ENCODE data around the gene CASK.

The CASK gene

DNA sequence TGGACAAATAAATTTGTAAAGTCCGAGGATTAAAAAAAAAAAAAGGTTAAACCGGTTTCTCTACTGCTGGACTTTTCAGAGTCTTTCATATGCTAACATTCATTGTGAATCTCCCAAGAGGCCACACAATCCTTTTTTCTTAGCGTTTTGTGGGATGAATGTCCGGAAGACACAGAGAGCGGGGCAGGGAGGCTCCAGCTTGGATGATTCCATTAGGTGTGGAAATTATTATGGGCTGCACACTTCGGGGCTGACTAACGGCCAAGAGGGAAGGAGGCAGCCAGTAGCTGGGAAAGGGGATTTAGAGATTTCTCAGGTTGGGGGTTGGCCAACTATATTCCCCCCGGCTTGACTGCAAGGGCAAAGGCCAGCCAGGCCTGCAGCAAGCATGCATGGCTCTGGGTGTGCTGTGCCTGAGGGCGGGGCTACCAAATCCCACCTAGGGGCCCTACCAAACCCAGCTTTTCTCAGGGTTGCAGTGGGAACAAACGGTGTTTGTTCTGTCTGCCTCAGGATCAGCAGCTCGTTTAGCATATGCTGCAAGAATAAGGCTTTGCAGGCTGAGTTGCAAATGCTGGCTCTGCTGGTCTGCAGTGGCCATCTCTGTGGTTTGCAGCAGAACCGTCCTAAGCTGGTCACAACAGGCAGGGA is 447.6 kb downstream of the CASK start:
- H3K27ac ChIP-seq (ENCODE audit: low read depth, low read length) = no peak overlapping the region
- H3K36me3 ChIP-seq (ENCODE audit: insufficient read depth, low read length) = no peaks in the 10 kb centered on the region
- no peak overlapping the region for H2AFZ ChIP-seq (ENCODE audit: low read length, unreplicated experiment)
- no peaks in the 10 kb centered on the region for H3K4me1 ChIP-seq (ENCODE audit: control insufficient read depth, insufficient read depth, low read length, unreplicated experiment)
- H3K4me3 ChIP-seq (ENCODE audit: low read depth, low read length) = no peak overlapping the region
- no peaks in the 10 kb centered on the region for H3K27me3 ChIP-seq (ENCODE audit: insufficient read depth, low read length)
- H3K79me2 ChIP-seq (ENCODE audit: control insufficient read depth, insufficient read depth, low read length, unreplicated experiment) = no peaks in the 10 kb centered on the region

DNA sequence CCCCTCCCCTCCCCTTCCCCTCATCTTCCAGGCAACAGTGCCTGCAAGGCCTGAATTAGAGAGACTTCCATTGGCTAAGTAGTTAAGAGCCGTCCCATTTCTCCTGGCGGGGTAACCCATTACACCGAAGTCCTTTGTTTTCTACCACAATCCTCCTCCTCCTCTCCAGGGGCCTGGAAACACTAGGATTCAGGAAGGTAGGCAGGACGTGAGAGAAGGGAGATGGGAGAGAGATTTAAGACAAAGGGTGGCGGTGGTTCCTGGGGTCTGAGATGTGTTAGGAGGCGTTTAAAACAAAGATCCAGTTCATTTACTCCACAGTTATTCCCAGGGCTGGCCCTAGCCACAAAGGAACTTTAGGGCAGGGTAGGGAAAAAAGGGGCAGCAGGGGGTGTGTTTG is 448.2 kb downstream of the CASK start:
- Histone ChIP-seq H3K79me2 (ENCODE audit: control insufficient read depth, insufficient read depth, low read length, unreplicated experiment) (no peaks in the 10 kb centered on the region), H3K4me3 (ENCODE audit: low read depth, low read length) (no peak overlapping the region), H2AFZ (ENCODE audit: low read length, unreplicated experiment) (no peak overlapping the region), H3K27me3 (ENCODE audit: insufficient read depth, low read length) (no peaks in the 10 kb centered on the region), H3K4me1 (ENCODE audit: control insufficient read depth, insufficient read depth, low read length, unreplicated experiment) (no peaks in the 10 kb centered on the region), H3K27ac (ENCODE audit: low read depth, low read length) (no peak overlapping the region), H3K36me3 (ENCODE audit: insufficient read depth, low read length) (no peaks in the 10 kb centered on the region)

DNA sequence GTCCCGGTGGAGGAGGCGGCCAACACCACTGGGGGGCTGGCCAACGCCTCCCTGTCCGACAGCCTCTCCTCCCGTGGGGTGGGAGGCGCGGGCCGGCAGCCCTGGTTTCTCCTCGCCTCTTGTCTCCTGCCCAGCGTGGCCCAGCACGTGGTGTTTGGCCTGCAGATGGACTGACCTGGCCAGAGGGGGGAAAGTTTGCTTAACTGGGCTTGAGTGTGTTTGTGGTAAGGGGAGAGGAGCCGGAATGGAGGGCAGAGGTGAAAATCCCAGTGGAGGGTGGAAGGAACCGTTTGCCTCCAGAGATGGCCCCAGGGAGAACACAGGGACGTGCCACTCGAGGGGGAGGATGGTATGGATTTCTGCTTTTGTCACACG is 448.6 kb downstream of the CASK start:
- no peaks in the 10 kb centered on the region for H3K4me1 ChIP-seq (ENCODE audit: control insufficient read depth, insufficient read depth, low read length, unreplicated experiment)
- H3K4me3 ChIP-seq (ENCODE audit: low read depth, low read length) = no peak overlapping the region
- no peaks in the 10 kb centered on the region for H3K27me3 ChIP-seq (ENCODE audit: insufficient read depth, low read length)
- no peaks in the 10 kb centered on the region for H3K36me3 ChIP-seq (ENCODE audit: insufficient read depth, low read length)
- H2AFZ ChIP-seq (ENCODE audit: low read length, unreplicated experiment) = no peak overlapping the region
- H3K79me2 ChIP-seq (ENCODE audit: control insufficient read depth, insufficient read depth, low read length, unreplicated experiment) = no peaks in the 10 kb centered on the region
- H3K27ac ChIP-seq (ENCODE audit: low read depth, low read length) = no peak overlapping the region

DNA sequence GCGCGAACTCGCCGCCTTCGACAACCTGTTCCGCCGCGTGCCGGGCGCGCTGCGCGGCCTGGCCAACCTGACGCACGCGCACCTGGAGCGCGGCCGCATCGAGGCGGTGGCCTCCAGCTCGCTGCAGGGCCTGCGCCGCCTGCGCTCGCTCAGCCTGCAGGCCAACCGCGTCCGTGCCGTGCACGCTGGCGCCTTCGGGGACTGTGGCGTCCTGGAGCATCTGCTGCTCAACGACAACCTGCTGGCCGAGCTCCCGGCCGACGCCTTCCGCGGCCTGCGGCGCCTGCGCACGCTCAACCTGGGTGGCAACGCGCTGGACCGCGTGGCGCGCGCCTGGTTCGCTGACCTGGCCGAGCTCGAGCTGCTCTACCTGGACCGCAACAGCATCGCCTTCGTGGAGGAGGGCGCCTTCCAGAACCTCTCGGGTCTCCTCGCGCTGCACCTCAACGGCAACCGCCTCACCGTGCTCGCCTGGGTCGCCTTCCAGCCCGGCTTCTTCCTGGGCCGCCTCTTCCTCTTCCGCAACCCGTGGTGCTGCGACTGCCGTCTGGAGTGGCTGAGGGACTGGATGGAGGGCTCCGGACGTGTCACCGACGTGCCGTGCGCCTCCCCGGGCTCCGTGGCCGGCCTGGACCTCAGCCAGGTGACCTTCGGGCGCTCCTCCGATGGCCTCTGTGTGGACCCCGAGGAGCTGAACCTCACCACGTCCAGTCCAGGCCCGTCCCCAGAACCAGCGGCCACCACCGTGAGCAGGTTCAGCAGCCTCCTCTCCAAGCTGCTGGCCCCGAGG is 449.2 kb downstream of the CASK start:
- no peak overlapping the region for H3K27ac ChIP-seq (ENCODE audit: low read depth, low read length)

DNA sequence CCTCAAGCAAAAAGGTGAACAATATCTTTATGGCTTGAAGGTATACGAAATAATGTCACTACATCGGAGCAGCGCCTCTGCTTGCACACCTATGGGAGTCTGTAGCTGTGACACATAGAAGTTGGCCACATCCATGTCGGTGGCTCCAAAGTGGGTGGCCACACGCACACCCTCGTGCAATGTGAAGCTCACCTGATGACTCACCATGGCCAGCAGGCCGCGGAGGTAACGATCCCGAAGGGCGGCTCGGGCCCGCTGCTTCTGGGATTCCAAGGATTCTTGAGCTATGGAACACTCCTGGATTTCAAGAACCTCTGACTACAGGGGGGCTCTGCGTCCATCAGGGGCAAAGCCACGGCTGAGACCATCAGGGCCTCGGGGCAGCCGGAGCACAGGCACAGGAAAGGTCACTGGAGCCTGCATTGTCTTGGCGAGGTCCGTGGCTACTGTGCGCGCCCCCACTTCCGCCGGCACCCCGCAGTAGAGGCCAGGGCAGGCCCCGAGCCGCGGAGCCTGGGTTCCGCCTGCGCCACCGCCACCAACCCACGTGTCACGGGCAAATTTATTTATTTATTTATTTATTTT is 451.0 kb downstream of the CASK start:
- no peak overlapping the region for H2AFZ ChIP-seq (ENCODE audit: low read length, unreplicated experiment)
- no peak overlapping the region for H3K27ac ChIP-seq (ENCODE audit: low read depth, low read length)
- H3K4me1 ChIP-seq (ENCODE audit: control insufficient read depth, insufficient read depth, low read length, unreplicated experiment) = peaks cover 6% of the 10 kb centered on the region
- no peaks in the 10 kb centered on the region for H3K27me3 ChIP-seq (ENCODE audit: insufficient read depth, low read length)
- H3K79me2 ChIP-seq (ENCODE audit: control insufficient read depth, insufficient read depth, low read length, unreplicated experiment) = no peaks in the 10 kb centered on the region
- H3K4me3 ChIP-seq (ENCODE audit: low read depth, low read length) = no peak overlapping the region
- H3K36me3 ChIP-seq (ENCODE audit: insufficient read depth, low read length) = no peaks in the 10 kb centered on the region

More for the DNA sequence above, 449.2 kb downstream of the CASK start:
- Histone ChIP-seq H3K4me3 (ENCODE audit: low read depth, low read length) (no peak overlapping the region), H3K27me3 (ENCODE audit: insufficient read depth, low read length) (no peaks in the 10 kb centered on the region), H3K79me2 (ENCODE audit: control insufficient read depth, insufficient read depth, low read length, unreplicated experiment) (no peaks in the 10 kb centered on the region), H3K4me1 (ENCODE audit: control insufficient read depth, insufficient read depth, low read length, unreplicated experiment) (no peaks in the 10 kb centered on the region), H2AFZ (ENCODE audit: low read length, unreplicated experiment) (no peak overlapping the region), H3K36me3 (ENCODE audit: insufficient read depth, low read length) (no peaks in the 10 kb centered on the region)

DNA sequence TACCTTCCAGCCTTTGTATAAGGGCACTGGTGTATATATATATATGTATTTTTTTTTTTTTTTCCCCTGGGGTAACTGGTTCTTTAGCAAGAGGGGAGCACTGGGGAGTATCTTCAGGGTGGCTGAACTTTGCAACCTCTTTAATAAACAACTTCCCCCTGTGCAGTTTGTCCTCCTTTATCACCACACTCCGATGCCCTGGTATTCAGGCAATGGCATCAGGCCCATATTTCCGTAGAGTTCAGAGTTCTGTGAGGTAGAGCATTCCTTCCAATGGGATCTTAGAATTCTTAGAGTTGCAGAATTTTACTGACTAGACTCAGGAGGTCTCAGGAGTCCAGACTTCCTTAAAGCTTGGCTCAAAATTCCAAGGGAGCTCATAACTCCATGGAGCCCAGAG is 451.6 kb downstream of the CASK start:
- Histone ChIP-seq H3K79me2 (ENCODE audit: control insufficient read depth, insufficient read depth, low read length, unreplicated experiment) (no peaks in the 10 kb centered on the region), H3K4me1 (ENCODE audit: control insufficient read depth, insufficient read depth, low read length, unreplicated experiment) (peaks cover 6% of the 10 kb centered on the region), H2AFZ (ENCODE audit: low read length, unreplicated experiment) (no peak overlapping the region), H3K27ac (ENCODE audit: low read depth, low read length) (no peak overlapping the region), H3K4me3 (ENCODE audit: low read depth, low read length) (no peak overlapping the region), H3K27me3 (ENCODE audit: insufficient read depth, low read length) (no peaks in the 10 kb centered on the region), H3K36me3 (ENCODE audit: insufficient read depth, low read length) (no peaks in the 10 kb centered on the region)

DNA sequence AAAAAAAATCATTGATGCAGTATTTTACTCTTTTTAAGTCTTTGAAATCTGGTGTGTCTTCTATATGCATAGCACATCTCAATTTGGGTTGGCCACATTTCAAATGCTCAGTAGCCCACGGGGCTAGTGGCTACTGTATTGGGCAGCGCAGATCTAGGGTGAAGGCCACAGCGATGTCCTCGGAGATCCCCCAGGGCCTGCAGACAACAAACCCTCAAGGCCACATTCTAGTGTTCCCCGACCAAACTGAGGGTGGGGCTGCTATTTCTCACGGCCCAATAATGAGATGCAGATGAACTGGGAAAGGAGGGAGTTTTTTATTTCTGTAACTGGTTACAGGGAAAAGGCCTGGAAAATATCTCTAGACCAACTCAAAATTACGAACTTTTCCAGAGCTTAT is 452.6 kb downstream of the CASK start:
- no peaks in the 10 kb centered on the region for H3K36me3 ChIP-seq (ENCODE audit: insufficient read depth, low read length)
- no peak overlapping the region for H3K27ac ChIP-seq (ENCODE audit: low read depth, low read length)
- no peaks in the 10 kb centered on the region for H3K27me3 ChIP-seq (ENCODE audit: insufficient read depth, low read length)
- H3K4me1 ChIP-seq (ENCODE audit: control insufficient read depth, insufficient read depth, low read length, unreplicated experiment) = peaks cover 6% of the 10 kb centered on the region
- H3K4me3 ChIP-seq (ENCODE audit: low read depth, low read length) = no peak overlapping the region
- H3K79me2 ChIP-seq (ENCODE audit: control insufficient read depth, insufficient read depth, low read length, unreplicated experiment) = no peaks in the 10 kb centered on the region
- H2AFZ ChIP-seq (ENCODE audit: low read length, unreplicated experiment) = no peak overlapping the region

DNA sequence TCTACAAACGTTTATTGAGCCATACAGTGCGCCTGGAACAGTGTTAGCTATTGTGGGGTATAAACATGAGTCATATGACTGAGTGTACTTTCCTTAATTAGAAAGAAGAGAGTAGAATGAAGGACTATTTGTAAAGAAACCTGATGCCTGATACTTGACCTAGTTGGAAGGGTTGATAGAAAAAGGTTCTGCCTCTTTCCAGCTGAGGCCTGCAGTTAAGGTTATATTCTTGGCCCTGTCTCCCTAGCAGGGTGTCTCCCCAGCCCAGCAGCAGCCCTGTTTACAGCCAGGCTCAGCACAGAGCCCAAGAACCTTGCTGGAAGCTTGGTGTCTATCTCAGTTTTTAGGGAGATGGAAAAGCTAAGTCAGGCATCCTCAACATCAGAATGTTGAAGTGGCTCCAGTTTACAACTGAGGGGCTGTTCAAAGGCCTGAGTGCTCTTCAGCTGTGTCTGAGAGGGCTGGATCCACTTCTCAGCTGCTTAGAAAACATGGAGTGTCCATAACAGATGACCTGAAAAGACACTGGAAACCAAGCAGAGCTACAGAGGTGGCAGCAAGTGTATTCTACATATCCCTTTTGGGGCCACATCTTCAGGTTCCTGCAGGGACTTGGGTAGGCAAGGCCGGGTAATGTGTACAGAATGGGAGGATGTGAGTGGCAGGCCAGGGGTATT is 454.6 kb downstream of the CASK start:
- peaks cover 6% of the 10 kb centered on the region for H3K4me1 ChIP-seq (ENCODE audit: control insufficient read depth, insufficient read depth, low read length, unreplicated experiment)
- H3K27ac ChIP-seq (ENCODE audit: low read depth, low read length) = no peak overlapping the region; the same call in 1 of the 2 replicates
- no peak overlapping the region for H2AFZ ChIP-seq (ENCODE audit: low read length, unreplicated experiment)
- no peaks in the 10 kb centered on the region for H3K36me3 ChIP-seq (ENCODE audit: insufficient read depth, low read length)
- no peaks in the 10 kb centered on the region for H3K27me3 ChIP-seq (ENCODE audit: insufficient read depth, low read length)
- no peak overlapping the region for H3K4me3 ChIP-seq (ENCODE audit: low read depth, low read length)
- no peaks in the 10 kb centered on the region for H3K79me2 ChIP-seq (ENCODE audit: control insufficient read depth, insufficient read depth, low read length, unreplicated experiment)

All from ACC112 (cell line).